Measurements from ENCODE around the gene MPPED2. TPM values are rescaled to one million over a fixed set of nuclear protein-coding genes. Genes with fewer than 3 reads are reported as not detected.

MPPED2 gene
- total RNA-seq, 1 donor = not detected

DNA sequence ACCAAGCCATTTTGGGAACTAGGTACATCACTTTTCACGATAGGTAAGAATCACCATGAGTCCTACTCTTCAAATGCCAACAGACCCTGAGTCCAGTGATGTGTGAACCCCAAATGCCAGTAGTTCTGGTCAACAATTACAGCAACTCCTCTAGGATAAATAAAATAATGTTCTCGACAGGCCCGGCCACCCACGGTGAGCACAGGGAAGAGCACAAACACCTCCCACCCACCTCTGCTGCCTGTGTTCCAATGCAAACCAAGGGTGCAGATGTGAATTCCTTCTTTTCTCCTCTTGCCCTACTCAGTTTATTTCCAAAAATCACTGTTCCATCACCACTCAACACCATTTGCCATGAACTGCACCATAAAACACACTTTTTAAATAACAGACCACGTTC, 33.3 kb downstream of the MPPED2 start:
- TF ChIP-seq, protein P1, sequence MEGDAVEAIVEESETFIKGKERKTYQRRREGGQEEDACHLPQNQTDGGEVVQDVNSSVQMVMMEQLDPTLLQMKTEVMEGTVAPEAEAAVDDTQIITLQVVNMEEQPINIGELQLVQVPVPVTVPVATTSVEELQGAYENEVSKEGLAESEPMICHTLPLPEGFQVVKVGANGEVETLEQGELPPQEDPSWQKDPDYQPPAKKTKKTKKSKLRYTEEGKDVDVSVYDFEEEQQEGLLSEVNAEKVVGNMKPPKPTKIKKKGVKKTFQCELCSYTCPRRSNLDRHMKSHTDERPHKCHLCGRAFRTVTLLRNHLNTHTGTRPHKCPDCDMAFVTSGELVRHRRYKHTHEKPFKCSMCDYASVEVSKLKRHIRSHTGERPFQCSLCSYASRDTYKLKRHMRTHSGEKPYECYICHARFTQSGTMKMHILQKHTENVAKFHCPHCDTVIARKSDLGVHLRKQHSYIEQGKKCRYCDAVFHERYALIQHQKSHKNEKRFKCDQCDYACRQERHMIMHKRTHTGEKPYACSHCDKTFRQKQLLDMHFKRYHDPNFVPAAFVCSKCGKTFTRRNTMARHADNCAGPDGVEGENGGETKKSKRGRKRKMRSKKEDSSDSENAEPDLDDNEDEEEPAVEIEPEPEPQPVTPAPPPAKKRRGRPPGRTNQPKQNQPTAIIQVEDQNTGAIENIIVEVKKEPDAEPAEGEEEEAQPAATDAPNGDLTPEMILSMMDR (IDR thresholded peaks at IDR 0.05; ENCODE audit: insufficient read depth, low read depth, low read length) = no peak
- no peak overlapping the region for H3K4me3 ChIP-seq (ENCODE audit: low read depth, low read length)
- DNase-seq (ENCODE audit: low read depth) = no peak

DNA sequence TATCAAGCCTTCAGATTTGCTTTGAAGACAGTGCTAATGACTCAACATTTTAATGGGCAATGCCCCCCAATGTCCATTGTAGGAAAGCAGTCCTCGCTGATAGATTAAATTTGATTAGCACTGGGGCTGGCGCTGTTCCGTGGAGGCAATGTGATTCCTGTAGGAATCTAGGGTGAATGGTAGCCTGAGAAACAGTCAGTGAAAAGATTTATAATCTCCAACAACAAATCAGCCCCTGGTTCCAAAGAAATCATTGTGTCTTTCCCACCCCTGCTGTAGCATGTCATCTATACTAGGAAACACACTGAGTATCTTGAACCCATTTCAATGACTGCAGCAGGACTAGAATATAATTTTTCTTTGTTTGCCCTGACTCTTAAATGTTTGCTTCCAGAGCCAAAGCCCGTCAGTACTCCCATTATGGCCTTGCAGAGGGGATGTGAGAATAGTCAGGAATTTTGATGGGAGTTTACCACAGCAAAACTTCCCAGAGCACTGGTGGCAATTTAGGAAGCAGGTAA, 36.1 kb downstream of the MPPED2 start:
- TF ChIP-seq, protein P1 (IDR thresholded peaks at IDR 0.05; ENCODE audit: insufficient read depth, low read depth, low read length) = no peak
- H3K4me3 ChIP-seq (ENCODE audit: low read depth, low read length) = no peak overlapping the region
- DNase-seq (ENCODE audit: low read depth) = no peak

DNA sequence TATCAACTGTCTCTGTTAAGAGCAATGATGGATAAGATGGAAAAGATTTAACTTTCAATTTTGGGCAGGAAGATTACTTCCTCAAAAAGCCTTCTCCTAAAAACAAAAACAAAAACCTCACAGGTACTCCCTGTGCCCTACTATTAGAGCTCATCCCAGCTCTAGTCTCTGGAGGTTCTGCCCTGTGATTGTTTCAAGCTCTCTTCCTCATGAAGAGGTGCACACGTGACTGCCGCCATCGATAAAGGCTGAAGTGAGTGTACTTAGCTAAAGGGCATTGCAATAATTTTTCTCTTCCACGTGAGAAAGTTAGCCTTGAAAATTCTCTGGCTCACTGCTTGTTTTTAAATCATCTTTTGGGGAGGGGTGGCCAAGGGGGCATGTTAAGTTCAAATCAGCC, 36.6 kb downstream of the MPPED2 start:
- no peak for DNase-seq (ENCODE audit: low read depth)
- H3K4me3 ChIP-seq (ENCODE audit: low read depth, low read length) = no peak overlapping the region
- TF ChIP-seq, protein P1 (IDR thresholded peaks at IDR 0.05; ENCODE audit: insufficient read depth, low read depth, low read length) = no peak

DNA sequence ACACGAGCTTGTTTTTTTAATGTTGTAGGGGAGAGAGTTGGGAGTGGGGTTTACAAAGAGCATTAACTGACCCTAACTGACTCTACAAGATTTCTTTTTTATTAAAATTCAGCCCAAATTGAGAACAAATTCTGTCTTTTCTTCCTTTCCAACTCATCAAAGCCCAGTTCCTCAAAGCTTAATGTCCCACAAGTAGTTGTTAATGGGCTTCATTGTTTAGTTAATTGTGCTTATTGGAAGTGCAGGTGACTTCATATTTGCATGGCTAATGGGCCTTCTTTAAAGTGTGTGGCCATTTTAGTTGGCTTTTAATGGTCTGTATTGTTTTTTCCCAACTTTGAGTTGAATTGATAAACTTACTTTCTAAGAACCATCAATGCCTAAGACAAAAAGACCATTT, 39.8 kb downstream of the MPPED2 start:
- TF ChIP-seq, protein P1 (IDR thresholded peaks at IDR 0.05; ENCODE audit: insufficient read depth, low read depth, low read length) = no peak
- no peak for DNase-seq (ENCODE audit: low read depth)

DNA sequence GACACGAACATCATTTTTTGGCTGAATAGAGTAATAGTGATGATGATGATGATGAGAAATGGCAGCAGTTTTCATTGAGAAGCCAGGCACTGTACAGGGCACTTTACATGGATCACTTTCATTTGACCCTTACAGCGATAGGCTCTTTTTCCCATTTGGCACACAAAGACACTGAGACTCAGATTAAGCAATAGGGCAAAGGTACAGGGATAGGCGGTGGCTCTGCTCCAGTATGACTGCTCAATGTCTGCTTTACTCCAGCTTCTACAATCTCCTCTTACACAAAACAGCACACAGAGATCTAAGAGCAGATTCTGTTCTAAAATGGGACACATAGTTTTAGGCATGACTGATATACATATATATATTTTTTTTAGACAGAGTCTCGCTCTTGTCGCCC, 40.6 kb downstream of the MPPED2 start:
- no peak overlapping the region for H3K4me3 ChIP-seq (ENCODE audit: low read depth, low read length)
- TF ChIP-seq, protein P1 (IDR thresholded peaks at IDR 0.05; ENCODE audit: insufficient read depth, low read depth, low read length) = no peak
- DNase-seq (ENCODE audit: low read depth) = no peak

More for the DNA sequence above, 39.8 kb downstream of the MPPED2 start:
- no peak overlapping the region for H3K4me3 ChIP-seq (ENCODE audit: low read depth, low read length)

DNA sequence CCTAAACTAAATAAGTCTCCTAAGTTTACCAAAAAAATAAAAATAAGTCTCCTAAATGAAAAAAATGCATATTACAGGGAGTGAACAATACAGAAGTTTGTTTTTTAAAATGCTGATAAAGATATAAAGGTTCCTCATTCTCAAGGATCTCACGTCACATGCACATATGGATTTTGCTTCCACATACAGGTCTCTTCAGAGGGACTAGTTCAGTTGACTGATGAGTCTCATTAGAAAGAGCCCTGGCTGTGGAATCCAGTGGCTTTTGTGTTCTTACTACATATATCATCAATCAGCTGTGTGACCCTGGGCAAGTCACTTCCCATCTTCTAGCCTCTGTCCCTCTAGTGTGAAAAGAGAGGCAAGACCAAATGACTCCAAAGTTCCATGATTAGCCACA, 43.1 kb downstream of the MPPED2 start:
- no peak overlapping the region for H3K4me3 ChIP-seq (ENCODE audit: low read depth, low read length)
- TF ChIP-seq, protein P1 (IDR thresholded peaks at IDR 0.05; ENCODE audit: insufficient read depth, low read depth, low read length) = no peak
- DNase-seq (ENCODE audit: low read depth) = no peak

DNA sequence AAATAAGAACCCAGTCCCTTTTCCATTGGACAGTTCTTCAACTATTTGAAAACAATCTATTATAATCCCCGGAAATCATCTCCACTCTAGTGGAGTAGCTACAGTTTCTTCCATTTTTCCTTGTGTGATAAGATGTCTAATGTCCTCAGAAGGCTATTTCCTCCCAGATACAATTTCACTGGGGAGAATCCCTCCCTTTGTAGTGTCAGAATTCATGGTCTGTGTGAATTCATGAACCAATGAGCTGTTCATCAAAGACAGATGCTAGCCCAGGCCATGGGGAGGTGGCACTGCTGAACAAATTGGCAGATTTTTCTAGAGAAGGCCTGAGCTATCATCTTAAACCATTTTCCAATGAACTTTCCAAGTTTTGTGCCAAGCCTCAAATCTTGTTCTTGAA, 45.4 kb downstream of the MPPED2 start:
- H3K4me3 ChIP-seq (ENCODE audit: low read depth, low read length) = no peak overlapping the region
- TF ChIP-seq, protein P1 (IDR thresholded peaks at IDR 0.05; ENCODE audit: insufficient read depth, low read depth, low read length) = no peak
- DNase-seq (ENCODE audit: low read depth) = no peak

Measured in fibroblast of villous mesenchyme (primary cell).